Measurements from ENCODE around the gene KLHL14. TPM values are rescaled to one million over a fixed set of nuclear protein-coding genes. Genes with fewer than 3 reads are reported as not detected.
A peak's percentile ranks its signal among the peaks of the same experiment; 100 is the strongest.

KLHL14 gene
- total and polyA plus RNA-seq, 10 of the 15 experiments (the other 5 are each of a cell fraction or from before 2014, with no cell fraction given), result 0.03 to 0.05 TPM; not detected in 8

DNA sequence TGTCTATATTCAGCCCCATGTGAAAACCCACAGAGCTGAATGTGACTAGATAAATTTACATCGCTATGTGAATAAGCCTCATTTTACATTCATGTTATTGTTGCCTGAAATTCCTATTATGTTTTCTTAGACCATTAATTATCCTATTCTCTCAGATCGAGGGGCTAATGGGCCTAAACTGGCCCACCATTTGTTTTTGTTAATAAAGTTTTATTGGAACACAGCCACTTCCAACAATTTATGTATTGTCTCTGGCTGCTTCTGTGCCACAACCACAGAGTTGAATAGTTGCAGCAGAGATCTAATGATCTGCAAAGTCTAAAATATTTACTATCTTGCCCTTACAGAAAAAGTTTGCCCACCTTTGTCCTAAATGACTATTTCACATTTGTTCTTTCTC is 61.0 kb downstream of the KLHL14 start:
- ChIA-PET SMC1A (ENCODE audit: uncharacterized antibody, unreplicated experiment) (no interaction called here), POLR2A (no interaction called here), RAD21 (ENCODE audit: unreplicated experiment) (no interaction called here), CTCF (interaction anchor here (1.3 kb wide), 1 partner anchor 217 kb away, joined by 3 read pairs; no protein-coding TSS in a partner anchor)
- 2% methylated on average over 2 of the region's 2 CpGs for WGBS (ENCODE audit: insufficient coverage, insufficient replicate concordance, low lambda C conversion rate, missing lambda C conversion rate)
- Histone ChIP-seq H3K4me1 (ENCODE audit: control insufficient read depth, insufficient read depth, low read length) (no peaks in the 10 kb centered on the region), H3K27ac (ENCODE audit: control insufficient read depth, insufficient read depth) (no peak overlapping the region), H3K27me3 (replicated peaks in 1 of 2; ENCODE audit: control insufficient read depth in 2 of 2, insufficient read depth in 2 of 2, low read length in 1 of 2) (no peaks in the 10 kb centered on the region), H3K4me2 (ENCODE audit: control insufficient read depth, insufficient read depth) (no peak overlapping the region), H3K79me2 (ENCODE audit: control insufficient read depth, insufficient read depth, low read length) (no peaks in the 10 kb centered on the region), H3K36me3 (ENCODE audit: control insufficient read depth in 2 of 2, insufficient read depth in 2 of 2, low read length in 1 of 2) (no peaks in the 10 kb centered on the region), H4K20me1 (ENCODE audit: control insufficient read depth, insufficient read depth) (no peaks in the 10 kb centered on the region), H3K9ac (ENCODE audit: control insufficient read depth, insufficient read depth, low read length) (no peak overlapping the region), H2AFZ (ENCODE audit: control insufficient read depth, low read depth, low read length) (no peak overlapping the region), H3K9me3 (replicated peaks; ENCODE audit: control insufficient read depth, insufficient read depth, low read length) (no peaks in the 10 kb centered on the region), H3K4me3 (no peak overlapping the region)
- in situ Hi-C loops (cut with MboI) (loop anchor here (25.0 kb wide), 1 partner anchor 225 kb away; no protein-coding TSS in a partner anchor), intact Hi-C loops (cut with micrococcal nuclease; ENCODE audit: unreplicated experiment) (loop anchor here (10.0 kb wide), 1 partner anchor 313 kb away; no protein-coding TSS in a partner anchor)
- BruUV-seq (replicated peaks), result no TSS peak
- FAIRE-seq (no peak), ATAC-seq (no peak), DNase-seq (ENCODE audit: low read depth, low spot score) (no peak)
- TF ChIP-seq, protein P1, sequence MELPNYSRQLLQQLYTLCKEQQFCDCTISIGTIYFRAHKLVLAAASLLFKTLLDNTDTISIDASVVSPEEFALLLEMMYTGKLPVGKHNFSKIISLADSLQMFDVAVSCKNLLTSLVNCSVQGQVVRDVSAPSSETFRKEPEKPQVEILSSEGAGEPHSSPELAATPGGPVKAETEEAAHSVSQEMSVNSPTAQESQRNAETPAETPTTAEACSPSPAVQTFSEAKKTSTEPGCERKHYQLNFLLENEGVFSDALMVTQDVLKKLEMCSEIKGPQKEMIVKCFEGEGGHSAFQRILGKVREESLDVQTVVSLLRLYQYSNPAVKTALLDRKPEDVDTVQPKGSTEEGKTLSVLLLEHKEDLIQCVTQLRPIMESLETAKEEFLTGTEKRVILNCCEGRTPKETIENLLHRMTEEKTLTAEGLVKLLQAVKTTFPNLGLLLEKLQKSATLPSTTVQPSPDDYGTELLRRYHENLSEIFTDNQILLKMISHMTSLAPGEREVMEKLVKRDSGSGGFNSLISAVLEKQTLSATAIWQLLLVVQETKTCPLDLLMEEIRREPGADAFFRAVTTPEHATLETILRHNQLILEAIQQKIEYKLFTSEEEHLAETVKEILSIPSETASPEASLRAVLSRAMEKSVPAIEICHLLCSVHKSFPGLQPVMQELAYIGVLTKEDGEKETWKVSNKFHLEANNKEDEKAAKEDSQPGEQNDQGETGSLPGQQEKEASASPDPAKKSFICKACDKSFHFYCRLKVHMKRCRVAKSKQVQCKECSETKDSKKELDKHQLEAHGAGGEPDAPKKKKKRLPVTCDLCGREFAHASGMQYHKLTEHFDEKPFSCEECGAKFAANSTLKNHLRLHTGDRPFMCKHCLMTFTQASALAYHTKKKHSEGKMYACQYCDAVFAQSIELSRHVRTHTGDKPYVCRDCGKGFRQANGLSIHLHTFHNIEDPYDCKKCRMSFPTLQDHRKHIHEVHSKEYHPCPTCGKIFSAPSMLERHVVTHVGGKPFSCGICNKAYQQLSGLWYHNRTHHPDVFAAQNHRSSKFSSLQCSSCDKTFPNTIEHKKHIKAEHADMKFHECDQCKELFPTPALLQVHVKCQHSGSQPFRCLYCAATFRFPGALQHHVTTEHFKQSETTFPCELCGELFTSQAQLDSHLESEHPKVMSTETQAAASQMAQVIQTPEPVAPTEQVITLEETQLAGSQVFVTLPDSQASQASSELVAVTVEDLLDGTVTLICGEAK (IDR thresholded peaks at IDR 0.05; ENCODE audit: borderline replicate concordance), result peak; percentile 58; the same call in 1 of the 2 replicates
- TF ChIP-seq PAX5 (IDR thresholded peaks at IDR 0.05; ENCODE audit: borderline replicate concordance, low read depth, low read length), result no peak

DNA sequence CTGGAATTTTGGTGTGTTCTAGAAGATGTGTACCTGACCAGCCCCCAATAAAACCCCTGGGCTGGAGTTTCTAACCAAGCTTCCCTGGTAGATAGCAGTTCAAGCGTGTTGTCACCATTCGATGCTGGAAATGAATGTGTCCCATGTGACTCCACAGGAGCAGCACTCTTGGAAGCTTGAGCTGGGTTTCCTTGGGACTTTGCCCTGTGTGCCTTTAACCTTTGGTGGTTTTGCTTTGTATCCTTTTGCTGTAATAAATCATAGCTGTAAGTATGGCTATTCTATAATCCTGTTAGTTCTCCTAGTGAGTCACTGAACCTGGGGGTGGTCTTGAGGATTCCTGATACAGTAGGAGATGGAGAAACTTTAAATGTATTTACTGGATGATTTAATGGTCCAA is 65.2 kb downstream of the KLHL14 start:
- RAD21 ChIA-PET (ENCODE audit: unreplicated experiment), result no interaction called here
- FAIRE-seq (no peak), ATAC-seq (no peak), DNase-seq (ENCODE audit: low read depth, low spot score) (no peak)
- Histone ChIP-seq H3K27me3 (replicated peaks in 1 of 2; ENCODE audit: control insufficient read depth in 2 of 2, insufficient read depth in 2 of 2, low read length in 1 of 2) (no peaks in the 10 kb centered on the region), H3K4me2 (ENCODE audit: control insufficient read depth, insufficient read depth) (no peak overlapping the region), H3K9me3 (replicated peaks; ENCODE audit: control insufficient read depth, insufficient read depth, low read length) (no peaks in the 10 kb centered on the region), H2AFZ (ENCODE audit: control insufficient read depth, low read depth, low read length) (no peak overlapping the region), H3K36me3 (ENCODE audit: control insufficient read depth in 2 of 2, insufficient read depth in 2 of 2, low read length in 1 of 2) (no peaks in the 10 kb centered on the region), H3K27ac (ENCODE audit: control insufficient read depth, insufficient read depth) (no peak overlapping the region), H3K9ac (ENCODE audit: control insufficient read depth, insufficient read depth, low read length) (no peak overlapping the region), H3K4me1 (ENCODE audit: control insufficient read depth, insufficient read depth, low read length) (no peaks in the 10 kb centered on the region), H4K20me1 (ENCODE audit: control insufficient read depth, insufficient read depth) (no peaks in the 10 kb centered on the region), H3K4me3 (no peak overlapping the region), H3K79me2 (ENCODE audit: control insufficient read depth, insufficient read depth, low read length) (no peaks in the 10 kb centered on the region)
- CTCF ChIA-PET, result interaction anchor here (1.3 kb wide), 1 partner anchor 36 kb away, joined by 4 read pairs; no protein-coding TSS in a partner anchor
- SMC1A ChIA-PET (ENCODE audit: uncharacterized antibody, unreplicated experiment), result interaction anchor here (1.6 kb wide), 1 partner anchor 209 kb away, joined by 5 read pairs; no protein-coding TSS in a partner anchor
- POLR2A ChIA-PET, result no interaction called here
- intact Hi-C loops (cut with micrococcal nuclease; ENCODE audit: unreplicated experiment) (no loop called here), in situ Hi-C loops (cut with MboI) (loop anchor here (25.0 kb wide), 1 partner anchor 230 kb away; no protein-coding TSS in a partner anchor)
- BruUV-seq (replicated peaks), result no TSS peak
- no peak for TF ChIP-seq IKZF2 (IDR thresholded peaks at IDR 0.05)
- TF ChIP-seq JUND (IDR thresholded peaks at IDR 0.05; ENCODE audit: low read depth, low read length), result no peak
- TF ChIP-seq KDM1A (IDR thresholded peaks at IDR 0.05; ENCODE audit: borderline replicate concordance), result no peak
- no peak for TF ChIP-seq CHD2 (IDR thresholded peaks at IDR 0.05; ENCODE audit: borderline replicate concordance, low read depth, low read length)
- TF ChIP-seq HDGF (IDR thresholded peaks at IDR 0.05), result no peak
- no peak for TF ChIP-seq CREM (IDR thresholded peaks at IDR 0.05; ENCODE audit: low read depth)
- TF ChIP-seq RELA (IDR thresholded peaks at IDR 0.05; ENCODE audit: borderline replicate concordance, partially characterized antibody), result no peak
- TF ChIP-seq NRF1 (conservative IDR thresholded peaks at IDR 0.05; ENCODE audit: low read depth, low read length), result no peak
- TF ChIP-seq SUZ12 (IDR thresholded peaks at IDR 0.05; ENCODE audit: unreplicated experiment), result no peak
- TF ChIP-seq YBX1 (IDR thresholded peaks at IDR 0.05), result no peak
- no peak for TF ChIP-seq IKZF1 (conservative IDR thresholded peaks at IDR 0.05)
- no peak for TF ChIP-seq KLF5 (IDR thresholded peaks at IDR 0.05; ENCODE audit: partially characterized antibody)
- no peak for TF ChIP-seq ZSCAN29 (IDR thresholded peaks at IDR 0.05)
- WGBS (ENCODE audit: insufficient coverage, insufficient replicate concordance, low lambda C conversion rate, missing lambda C conversion rate), result 57% methylated on average over 2 of the region's 2 CpGs

Measured in GM12878 (cell line).